ENCODE results near the gene CACNA1C. TPM values are rescaled to one million over a fixed set of nuclear protein-coding genes. Genes with fewer than 3 reads are reported as not detected.

The CACNA1C gene
- total and polyA plus RNA-seq, 2 donors from 2014 or later = 1.6 to 17.4 TPM

DNA sequence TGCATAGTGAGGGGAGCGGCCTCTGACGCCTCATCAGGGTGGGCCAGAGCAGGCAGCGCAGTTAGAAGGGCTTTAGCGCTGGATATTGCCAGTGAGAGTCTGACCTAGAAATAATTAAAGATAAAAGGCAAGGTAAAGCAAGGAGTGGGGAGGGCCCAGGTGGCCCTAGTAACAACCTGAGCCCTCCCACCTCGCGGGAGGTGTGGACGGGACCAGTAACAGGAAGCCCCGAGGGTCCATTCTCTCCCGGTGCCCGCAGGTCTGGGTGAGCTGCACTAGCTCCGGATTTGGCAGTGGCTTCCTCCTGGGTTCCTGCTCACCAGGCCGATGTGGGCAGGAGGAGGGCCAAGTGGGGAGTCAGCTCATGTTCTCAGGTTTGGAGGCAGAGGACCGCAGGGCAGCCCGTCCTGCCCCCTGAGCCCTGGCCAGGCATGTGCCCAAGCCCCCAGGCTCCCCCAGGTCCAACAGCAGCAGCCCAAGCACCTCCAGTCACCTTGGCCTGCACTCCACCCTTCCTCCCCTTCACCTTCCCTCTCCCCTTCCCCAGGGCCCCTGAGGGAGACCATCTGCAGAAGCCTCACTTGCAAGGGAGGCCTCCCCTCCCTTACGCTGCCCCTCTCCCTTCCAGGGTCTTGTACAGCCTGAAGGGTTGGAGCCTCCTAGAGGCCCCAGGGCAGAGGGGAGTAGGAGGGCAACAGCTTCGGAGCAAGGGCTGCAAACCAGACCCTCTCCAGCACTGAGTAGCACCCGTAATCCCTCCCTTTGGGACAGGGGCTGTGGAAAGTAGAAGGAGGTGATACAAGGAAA lies 597.7 kb downstream of the CACNA1C start:
- DNase-seq (no peak), FAIRE-seq (no peak)
- H3K4me1 ChIP-seq (ENCODE audit: control insufficient read depth in 2 of 3, insufficient read depth in 2 of 3, low read depth in 1 of 3, low read length in 3 of 3) = no peaks in the 10 kb centered on the region
- H3K36me3 ChIP-seq (ENCODE audit: control insufficient read depth in 2 of 3, insufficient read depth in 3 of 3, low read length in 3 of 3) = no peaks in the 10 kb centered on the region
- TF ChIP-seq, protein P1, sequence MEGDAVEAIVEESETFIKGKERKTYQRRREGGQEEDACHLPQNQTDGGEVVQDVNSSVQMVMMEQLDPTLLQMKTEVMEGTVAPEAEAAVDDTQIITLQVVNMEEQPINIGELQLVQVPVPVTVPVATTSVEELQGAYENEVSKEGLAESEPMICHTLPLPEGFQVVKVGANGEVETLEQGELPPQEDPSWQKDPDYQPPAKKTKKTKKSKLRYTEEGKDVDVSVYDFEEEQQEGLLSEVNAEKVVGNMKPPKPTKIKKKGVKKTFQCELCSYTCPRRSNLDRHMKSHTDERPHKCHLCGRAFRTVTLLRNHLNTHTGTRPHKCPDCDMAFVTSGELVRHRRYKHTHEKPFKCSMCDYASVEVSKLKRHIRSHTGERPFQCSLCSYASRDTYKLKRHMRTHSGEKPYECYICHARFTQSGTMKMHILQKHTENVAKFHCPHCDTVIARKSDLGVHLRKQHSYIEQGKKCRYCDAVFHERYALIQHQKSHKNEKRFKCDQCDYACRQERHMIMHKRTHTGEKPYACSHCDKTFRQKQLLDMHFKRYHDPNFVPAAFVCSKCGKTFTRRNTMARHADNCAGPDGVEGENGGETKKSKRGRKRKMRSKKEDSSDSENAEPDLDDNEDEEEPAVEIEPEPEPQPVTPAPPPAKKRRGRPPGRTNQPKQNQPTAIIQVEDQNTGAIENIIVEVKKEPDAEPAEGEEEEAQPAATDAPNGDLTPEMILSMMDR (IDR thresholded peaks at IDR 0.05; ENCODE audit: borderline replicate concordance, extremely low read depth, insufficient read depth) = no peak
- no peak overlapping the region for H3K9ac ChIP-seq (ENCODE audit: low read length in 3 of 3)
- intact Hi-C loops (cut with DNase I) = no loop called here
- H3K4me3 ChIP-seq (ENCODE audit: low read length in 3 of 3) = no peak overlapping the region
- H3K27me3 ChIP-seq (ENCODE audit: control insufficient read depth, insufficient read depth, low read length) = no peaks in the 10 kb centered on the region
- H3K27ac ChIP-seq (ENCODE audit: low read depth in 2 of 2, low read length in 2 of 2) = no peak overlapping the region
- no peaks in the 10 kb centered on the region for H3K9me3 ChIP-seq (ENCODE audit: control insufficient read depth in 2 of 3, insufficient read depth in 1 of 3, low read length in 3 of 3)

DNA sequence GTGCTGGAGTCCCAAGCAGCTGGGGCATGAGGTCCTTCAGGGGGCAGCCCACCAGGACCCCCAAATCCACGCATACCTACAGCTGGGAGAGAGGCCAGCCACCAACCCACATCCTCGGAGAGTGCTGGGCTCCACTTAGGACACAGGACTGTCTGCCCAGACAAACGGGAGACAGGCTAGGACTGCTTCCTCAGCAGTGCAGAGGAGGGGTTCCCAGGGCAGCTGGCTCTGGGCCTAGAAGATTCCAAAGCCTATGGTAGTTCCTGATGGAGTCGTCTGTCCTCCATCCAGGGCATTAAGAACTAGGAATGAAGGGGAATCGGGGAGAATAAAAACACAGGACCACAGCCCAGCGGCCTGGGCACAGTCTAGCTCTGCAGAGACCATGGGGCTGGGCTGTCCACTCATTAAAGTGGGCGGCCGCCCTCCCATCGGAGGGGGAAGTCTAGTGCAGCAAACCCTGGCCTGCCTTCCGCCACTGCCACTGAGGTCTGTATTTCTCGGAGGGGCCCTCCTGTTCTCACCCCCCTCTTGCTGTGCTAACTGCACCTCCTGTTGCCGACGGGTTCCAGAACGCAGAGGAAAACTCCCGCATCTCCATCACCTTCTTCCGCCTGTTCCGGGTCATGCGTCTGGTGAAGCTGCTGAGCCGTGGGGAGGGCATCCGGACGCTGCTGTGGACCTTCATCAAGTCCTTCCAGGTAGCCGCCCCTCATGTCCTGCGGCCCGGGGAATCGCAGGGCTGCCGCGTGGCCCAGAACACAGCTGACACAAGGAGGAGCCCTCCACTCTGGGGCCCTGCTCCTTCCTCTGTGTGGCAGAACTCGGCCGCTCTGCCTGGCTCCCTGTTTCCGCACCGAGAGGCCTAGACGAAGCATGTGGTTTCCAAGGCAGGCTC lies 598.5 kb downstream of the CACNA1C start:
- H3K4me1 ChIP-seq (ENCODE audit: control insufficient read depth in 2 of 3, insufficient read depth in 2 of 3, low read depth in 1 of 3, low read length in 3 of 3) = no peaks in the 10 kb centered on the region
- no peaks in the 10 kb centered on the region for H3K27me3 ChIP-seq (ENCODE audit: control insufficient read depth, insufficient read depth, low read length)
- intact Hi-C loops (cut with DNase I) = no loop called here
- H3K9me3 ChIP-seq (ENCODE audit: control insufficient read depth in 2 of 3, insufficient read depth in 1 of 3, low read length in 3 of 3) = no peaks in the 10 kb centered on the region
- H3K27ac ChIP-seq (ENCODE audit: low read depth in 2 of 2, low read length in 2 of 2) = no peak overlapping the region
- no peak overlapping the region for H3K4me3 ChIP-seq (ENCODE audit: low read length in 3 of 3)
- DNase-seq = peak in 2 of 5 donors; percentile 22 to 67
- H3K36me3 ChIP-seq (ENCODE audit: control insufficient read depth in 2 of 3, insufficient read depth in 3 of 3, low read length in 3 of 3) = no peaks in the 10 kb centered on the region
- H3K9ac ChIP-seq (ENCODE audit: low read length in 3 of 3) = no peak overlapping the region
- no peak for FAIRE-seq
- TF ChIP-seq, protein P1 (IDR thresholded peaks at IDR 0.05; ENCODE audit: borderline replicate concordance, extremely low read depth, insufficient read depth) = no peak

DNA sequence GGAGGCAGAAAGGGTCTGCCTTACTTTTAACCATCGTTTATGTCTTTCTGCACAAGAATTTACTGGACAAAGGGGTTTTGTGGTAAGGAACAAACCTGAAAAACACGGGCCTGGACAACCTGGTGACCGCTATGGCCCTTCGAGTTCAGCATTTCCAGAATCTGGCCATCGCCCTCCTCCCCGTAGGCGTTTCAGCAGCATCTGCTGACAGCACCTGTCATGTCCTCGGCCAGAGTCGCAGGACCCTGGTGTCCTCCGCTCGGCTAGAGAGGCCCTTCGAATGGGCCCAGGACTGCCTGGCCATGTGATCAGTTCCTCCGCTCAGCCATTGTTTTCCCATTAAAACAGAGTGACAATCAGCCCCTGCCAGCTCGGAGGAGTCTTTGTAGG lies 599.2 kb downstream of the CACNA1C start:
- intact Hi-C loops (cut with DNase I) = no loop called here
- Histone ChIP-seq H3K9me3 (ENCODE audit: control insufficient read depth in 2 of 3, insufficient read depth in 1 of 3, low read length in 3 of 3) (peaks cover 0 to 4% (median 0%) of the 10 kb centered on the region in 3 donors), H3K27me3 (ENCODE audit: control insufficient read depth, insufficient read depth, low read length) (no peaks in the 10 kb centered on the region), H3K9ac (ENCODE audit: low read length in 3 of 3) (no peak overlapping the region), H3K4me3 (ENCODE audit: low read length in 3 of 3) (no peak overlapping the region), H3K27ac (ENCODE audit: low read depth in 2 of 2, low read length in 2 of 2) (no peak overlapping the region), H3K4me1 (ENCODE audit: control insufficient read depth in 2 of 3, insufficient read depth in 2 of 3, low read depth in 1 of 3, low read length in 3 of 3) (no peaks in the 10 kb centered on the region), H3K36me3 (ENCODE audit: control insufficient read depth in 2 of 3, insufficient read depth in 3 of 3, low read length in 3 of 3) (no peaks in the 10 kb centered on the region)
- FAIRE-seq (no peak), DNase-seq (peak in 1 of 5 donors; percentile 21)
- TF ChIP-seq, protein P1 (IDR thresholded peaks at IDR 0.05; ENCODE audit: borderline replicate concordance, extremely low read depth, insufficient read depth) = no peak
